Esophagus muscularis mucosa (tissue), 4 donors: ENCODE results near the gene PHACTR3. TPM values are rescaled to one million over a fixed set of nuclear protein-coding genes. Genes with fewer than 3 reads are reported as not detected.
A peak's percentile ranks its signal among the peaks of the same experiment; 100 is the strongest.

Source experiments
- DNase-seq: peaks from one replicate; pipeline ENCODE4 v3.0.0-alpha.2; 2017; ENCODE audit errors: extremely low spot score
- H3K27ac ChIP-seq, 4 donors: fragments of 200-600 bp; sonication (generic); replicated peaks in 1 of 4; 1 replicate in 3 of 4; 2 replicates in 1 of 4; pipeline ENCODE4 v1.5.1; 2016 to 2019; ENCODE audit warnings: mild to moderate bottlenecking in 1 of 4
- H3K27me3 ChIP-seq, 4 donors: fragments of 200-600 bp; sonication (generic); one replicate each; pipeline versions ENCODE4 v1.5.1 to v1.6.0; 2016 to 2019
- H3K36me3 ChIP-seq, 4 donors: fragments of 200-600 bp; sonication (generic); one replicate each; pipeline ENCODE4 v1.5.1; 2016 to 2019
- H3K4me1 ChIP-seq, 4 donors: fragments of 200-600 bp; sonication (generic); one replicate each; pipeline ENCODE4 v1.5.1; 2016 to 2019
- H3K4me3 ChIP-seq, 4 donors: fragments of 200-600 bp; sonication (generic); 1 replicate in 2 of 4; 2 replicates in 2 of 4; pipeline ENCODE4 v1.5.1; 2016 to 2019; ENCODE audit warnings: mild to moderate bottlenecking in 4 of 4, moderate library complexity in 1 of 4
- H3K9me3 ChIP-seq, 4 donors: fragments of 200-600 bp; sonication (generic); 1 replicate in 3 of 4; 2 replicates in 1 of 4; pipeline ENCODE4 v1.5.1; 2016 to 2019
- CTCF ChIP-seq, 3 experiments: fragments of 200-600 bp in 2 of 3; fragments of 450-650 bp in 1 of 3; sonication (generic) in 2 of 3; IDR thresholded peaks; one replicate each; pipeline ENCODE4 v1.5.1; 2017 to 2019; ENCODE audit warnings: antibody characterized with exemption in 3 of 3, mild to moderate bottlenecking in 2 of 3, moderate library complexity in 1 of 3
- EP300 ChIP-seq: sonication (generic); formaldehyde crosslinking; IDR thresholded peaks from one replicate; pipeline ENCODE4 v1.6.1; 2017; ENCODE audit warnings: antibody characterized with exemption
- POLR2A ChIP-seq: fragments of 450-650 bp; IDR thresholded peaks from one replicate; pipeline ENCODE4 v1.6.1; 2017; ENCODE audit warnings: antibody characterized with exemption, moderate library complexity, mild to moderate bottlenecking, low read depth
- POLR2AphosphoS5 ChIP-seq, 2 donors: sonication (generic); formaldehyde crosslinking; IDR thresholded peaks; one replicate each; pipeline ENCODE4 v1.6.1; 2017; ENCODE audit warnings: antibody characterized with exemption in 2 of 2
- WGBS: methylation state at CpG from one replicate; pipeline ENCODE4 v1.1.5; 2018; 5-methylcytosine and 5-hydroxymethylcytosine counted together
- intact Hi-C: fragments of 100-400 bp; cut with DNase I; formaldehyde crosslinking; loops from one replicate; pipeline ENCODE4 v1.15.1; 2023
- total RNA-seq, 4 donors: library from RNA; depleted of rRNA; stranded (reverse); fragments of >200 nt; gene quantifications; one replicate each; pipeline versions ENCODE4 v1.1.0 to v1.2.1, GENCODE V29; 2016

PHACTR3 gene
- total RNA-seq, 4 donors from 2014 or later, result 0.17 to 0.86 (median 0.56) TPM

- Histone ChIP-seq H3K9me3 (no peaks in the 10 kb centered on the region), H3K27ac (no peak overlapping the region), H3K4me3 (peak overlapping the region in 2 of 4 donors; percentile 22 to 29), H3K27me3 (peaks cover 0 to 83% (median 23%) of the 10 kb centered on the region in 4 donors), H3K4me1 (peaks cover 0 to 25% (median 16%) of the 10 kb centered on the region in 4 donors), H3K36me3 (no peaks in the 10 kb centered on the region)
- no peak for TF ChIP-seq EP300
- no peak for TF ChIP-seq POLR2A
- no peak for TF ChIP-seq CTCF (IDR thresholded peaks at IDR 0.05)
- TF ChIP-seq POLR2AphosphoS5 (IDR thresholded peaks at IDR 0.05), result no peak
- intact Hi-C loops, result no loop called here
- 55% methylated on average over 18 of the region's 18 CpGs for WGBS
- DNase-seq, result no peak
These were observed 28.0 kb upstream of the PHACTR3 start for GRCh38 chr20:59576216-59576953.

GRCh38 chr20:59577037-59577808, 27.1 kb upstream of the PHACTR3 start:
- Histone ChIP-seq H3K4me1 (peaks cover 0 to 18% (median 9%) of the 10 kb centered on the region in 4 donors), H3K9me3 (no peaks in the 10 kb centered on the region), H3K27me3 (peaks cover 0 to 79% (median 21%) of the 10 kb centered on the region in 4 donors), H3K27ac (no peak overlapping the region), H3K4me3 (peak overlapping the region; percentile 22 to 40 (median 28)), H3K36me3 (no peaks in the 10 kb centered on the region)
- 10% methylated on average over 17 of the region's 95 CpGs for WGBS
- TF ChIP-seq EP300 (no peak), CTCF (IDR thresholded peaks at IDR 0.05) (no peak), POLR2AphosphoS5 (IDR thresholded peaks at IDR 0.05) (no peak), POLR2A (no peak)
- no peak for DNase-seq
- intact Hi-C loops, result no loop called here

GRCh38 chr20:59577809-59578435, 26.4 kb upstream of the PHACTR3 start:
- Histone ChIP-seq H3K36me3 (no peaks in the 10 kb centered on the region), H3K4me1 (peaks cover 0 to 18% (median 11%) of the 10 kb centered on the region in 4 donors), H3K9me3 (no peaks in the 10 kb centered on the region), H3K27ac (no peak overlapping the region), H3K4me3 (peak overlapping the region; percentile 22 to 40 (median 28)), H3K27me3 (peaks cover 0 to 84% (median 18%) of the 10 kb centered on the region in 4 donors)
- WGBS, result 82% methylated on average over 6 of the region's 18 CpGs
- no peak for DNase-seq
- intact Hi-C loops, result no loop called here
- TF ChIP-seq CTCF (IDR thresholded peaks at IDR 0.05), result no peak
- no peak for TF ChIP-seq POLR2AphosphoS5 (IDR thresholded peaks at IDR 0.05)
- no peak for TF ChIP-seq EP300
- TF ChIP-seq POLR2A, result no peak

- Histone ChIP-seq H3K27ac (no peak overlapping the region), H3K27me3 (peaks cover 0 to 84% (median 18%) of the 10 kb centered on the region in 4 donors), H3K4me1 (peaks cover 0 to 25% (median 18%) of the 10 kb centered on the region in 4 donors), H3K9me3 (no peaks in the 10 kb centered on the region), H3K4me3 (no peak overlapping the region), H3K36me3 (no peaks in the 10 kb centered on the region)
- TF ChIP-seq CTCF (IDR thresholded peaks at IDR 0.05), result no peak
- TF ChIP-seq EP300, result no peak
- no peak for TF ChIP-seq POLR2AphosphoS5 (IDR thresholded peaks at IDR 0.05)
- TF ChIP-seq POLR2A, result no peak
- WGBS, result 86% methylated on average over 17 of the region's 18 CpGs
- intact Hi-C loops, result no loop called here
- DNase-seq, result no peak
These were observed 25.6 kb upstream of the PHACTR3 start for GRCh38 chr20:59578436-59579403.
